ENCODE data around the gene CNIH1. TPM values are rescaled to one million over a fixed set of nuclear protein-coding genes. Genes with fewer than 3 reads are reported as not detected.

The CNIH1 gene
- total RNA-seq, 1 experiment from 2014 or later, result 149 TPM

DNA sequence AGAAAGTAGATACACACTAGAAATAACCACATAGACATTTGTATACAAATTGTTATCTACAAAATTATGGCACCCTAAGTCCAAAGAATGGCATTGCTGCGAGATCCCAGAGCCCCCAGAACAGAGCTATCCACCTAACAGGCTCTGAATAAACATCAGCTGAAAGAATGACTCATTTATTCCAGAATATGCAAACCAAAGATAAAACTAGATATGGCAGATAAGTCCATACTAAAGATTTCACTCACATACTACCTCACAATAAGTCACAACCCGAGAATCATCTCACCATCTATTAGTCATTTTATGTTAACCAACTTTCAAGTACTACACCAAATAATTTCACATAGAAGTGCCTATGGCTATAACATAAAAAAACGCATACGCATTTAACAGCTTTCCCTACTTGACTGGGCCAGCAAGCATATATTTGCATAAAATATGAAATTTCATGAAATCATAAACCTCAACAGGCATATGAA, 5.6 kb downstream of the CNIH1 start (continued):
- TF ChIP-seq, protein P1, sequence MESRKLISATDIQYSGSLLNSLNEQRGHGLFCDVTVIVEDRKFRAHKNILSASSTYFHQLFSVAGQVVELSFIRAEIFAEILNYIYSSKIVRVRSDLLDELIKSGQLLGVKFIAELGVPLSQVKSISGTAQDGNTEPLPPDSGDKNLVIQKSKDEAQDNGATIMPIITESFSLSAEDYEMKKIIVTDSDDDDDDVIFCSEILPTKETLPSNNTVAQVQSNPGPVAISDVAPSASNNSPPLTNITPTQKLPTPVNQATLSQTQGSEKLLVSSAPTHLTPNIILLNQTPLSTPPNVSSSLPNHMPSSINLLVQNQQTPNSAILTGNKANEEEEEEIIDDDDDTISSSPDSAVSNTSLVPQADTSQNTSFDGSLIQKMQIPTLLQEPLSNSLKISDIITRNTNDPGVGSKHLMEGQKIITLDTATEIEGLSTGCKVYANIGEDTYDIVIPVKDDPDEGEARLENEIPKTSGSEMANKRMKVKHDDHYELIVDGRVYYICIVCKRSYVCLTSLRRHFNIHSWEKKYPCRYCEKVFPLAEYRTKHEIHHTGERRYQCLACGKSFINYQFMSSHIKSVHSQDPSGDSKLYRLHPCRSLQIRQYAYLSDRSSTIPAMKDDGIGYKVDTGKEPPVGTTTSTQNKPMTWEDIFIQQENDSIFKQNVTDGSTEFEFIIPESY (IDR thresholded peaks at IDR 0.05; ENCODE audit: extremely low read depth, insufficient replicate concordance, low read length), result no peak
- TF ChIP-seq RAD21 (IDR thresholded peaks at IDR 0.05; ENCODE audit: low read depth) (no peak), ELF1 (IDR thresholded peaks at IDR 0.05; ENCODE audit: borderline replicate concordance, low read depth) (no peak)

DNA sequence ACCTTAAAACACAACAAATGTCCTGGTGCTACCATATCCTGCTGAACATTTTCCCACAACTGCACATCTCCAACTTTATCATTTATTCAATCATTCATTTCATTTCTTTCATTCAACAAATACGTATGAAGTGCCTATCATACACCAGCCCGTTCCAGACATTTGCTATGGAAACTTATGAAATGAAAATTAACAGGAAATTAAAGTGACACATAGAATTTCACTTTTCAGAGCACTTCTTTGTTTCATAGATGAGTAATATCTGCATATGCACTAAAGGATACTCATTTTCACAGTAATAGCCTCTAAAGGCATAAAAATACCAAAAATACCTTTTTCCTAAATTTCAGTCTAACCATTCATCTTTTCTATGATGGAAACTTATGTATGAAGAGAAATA, 12.6 kb downstream of the CNIH1 start:
- H3K36me3 ChIP-seq (ENCODE audit: control insufficient read depth in 1 of 2, insufficient read depth in 2 of 2, low read length in 2 of 2), result peaks cover 18 to 40% of the 10 kb centered on the region in 2 experiments; a peak in 3 of 4 replicates
- BruUV-seq (replicated peaks), result no TSS peak
- intact Hi-C loops (cut with micrococcal nuclease), result no loop called here
- POLR2A ChIA-PET, result no interaction called here
- CTCF ChIA-PET, result interaction anchor here (1.0 kb wide), 1 partner anchor 8 kb away, joined by 4 read pairs; no protein-coding TSS in a partner anchor
- no peaks in the 10 kb centered on the region for H3K9me2 ChIP-seq (ENCODE audit: insufficient read depth)
- TF ChIP-seq SP1 (IDR thresholded peaks at IDR 0.05; ENCODE audit: low read depth), result no peak
- no peak overlapping the region for H3K9ac ChIP-seq (ENCODE audit: low read length)
- no peaks in the 10 kb centered on the region for H3K4me1 ChIP-seq (ENCODE audit: control insufficient read depth in 1 of 2, insufficient read depth in 2 of 2, low read length in 2 of 2)
- H3K4me2 ChIP-seq (ENCODE audit: low read length), result no peak overlapping the region
- no peak overlapping the region for H3K4me3 ChIP-seq (replicated peaks in 1 of 2; ENCODE audit: low read depth in 1 of 2, low read length in 2 of 2)
- no peak for ATAC-seq
- DNase-seq (ENCODE audit: low read depth, low spot score), result no peak
- H3K79me2 ChIP-seq (ENCODE audit: insufficient read depth, low read length), result peaks cover 50% of the 10 kb centered on the region
- no peak overlapping the region for H2AFZ ChIP-seq (ENCODE audit: low read depth, low read length, poor library complexity, severe bottlenecking)
- no peak overlapping the region for H3K27ac ChIP-seq (ENCODE audit: low read depth, low read length)
- RAD21 ChIA-PET (ENCODE audit: low non-redundant PET in 1 of 2, low total read pairs in 2 of 2, uncharacterized antibody in 2 of 2, unreplicated experiment in 2 of 2), result no interaction called here
- H4K20me1 ChIP-seq (ENCODE audit: insufficient read depth), result peaks cover 5% of the 10 kb centered on the region; the same call in 1 of the 2 replicates
- no peaks in the 10 kb centered on the region for H3K9me3 ChIP-seq (ENCODE audit: control insufficient read depth in 1 of 2, insufficient read depth in 1 of 2, low read depth in 1 of 2, low read length in 2 of 2)
- H3K27me3 ChIP-seq (ENCODE audit: insufficient read depth, low read length), result no peaks in the 10 kb centered on the region

DNA sequence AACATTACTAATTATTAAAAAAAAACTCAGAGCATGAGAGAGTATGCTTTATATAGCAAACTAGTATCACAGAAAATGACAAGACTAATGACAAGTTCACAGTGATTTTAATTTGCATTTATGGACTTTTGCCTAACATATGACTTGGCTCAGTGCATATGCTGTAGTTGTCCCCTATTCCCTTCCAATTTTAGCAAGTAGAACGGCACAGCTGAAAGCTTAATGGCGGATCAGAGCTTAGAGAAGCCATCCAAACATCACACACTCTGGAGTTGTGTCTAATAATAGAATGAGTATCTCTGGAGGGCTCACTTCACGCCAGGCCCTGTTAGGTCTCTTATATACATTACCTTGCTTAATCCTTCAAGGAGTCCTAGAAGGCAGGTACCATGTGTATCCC, 13.3 kb downstream of the CNIH1 start:
- no peaks in the 10 kb centered on the region for H3K9me2 ChIP-seq (ENCODE audit: insufficient read depth)
- BruUV-seq (replicated peaks), result no TSS peak
- no peak overlapping the region for H3K4me2 ChIP-seq (ENCODE audit: low read length)
- peaks cover 18 to 40% of the 10 kb centered on the region in 2 experiments; a peak in 3 of 4 replicates for H3K36me3 ChIP-seq (ENCODE audit: control insufficient read depth in 1 of 2, insufficient read depth in 2 of 2, low read length in 2 of 2)
- H3K27ac ChIP-seq (ENCODE audit: low read depth, low read length), result no peak overlapping the region
- no peaks in the 10 kb centered on the region for H3K9me3 ChIP-seq (ENCODE audit: control insufficient read depth in 1 of 2, insufficient read depth in 1 of 2, low read depth in 1 of 2, low read length in 2 of 2)
- H3K27me3 ChIP-seq (ENCODE audit: insufficient read depth, low read length), result no peaks in the 10 kb centered on the region
- H3K4me3 ChIP-seq (replicated peaks in 1 of 2; ENCODE audit: low read depth in 1 of 2, low read length in 2 of 2), result no peak overlapping the region
- no peak overlapping the region for H2AFZ ChIP-seq (ENCODE audit: low read depth, low read length, poor library complexity, severe bottlenecking)
- no peak overlapping the region for H3K9ac ChIP-seq (ENCODE audit: low read length)
- H4K20me1 ChIP-seq (ENCODE audit: insufficient read depth), result no peaks in the 10 kb centered on the region
- no peaks in the 10 kb centered on the region for H3K4me1 ChIP-seq (ENCODE audit: control insufficient read depth in 1 of 2, insufficient read depth in 2 of 2, low read length in 2 of 2)
- no peak for DNase-seq (ENCODE audit: low read depth, low spot score)
- ChIA-PET CTCF (no interaction called here), RAD21 (ENCODE audit: low non-redundant PET in 1 of 2, low total read pairs in 2 of 2, uncharacterized antibody in 2 of 2, unreplicated experiment in 2 of 2) (no interaction called here), POLR2A (no interaction called here)
- ATAC-seq, result no peak
- intact Hi-C loops (cut with micrococcal nuclease), result no loop called here
- TF ChIP-seq CBX3 (IDR thresholded peaks at IDR 0.05; ENCODE audit: low read depth) (no peak), ZFX (IDR thresholded peaks at IDR 0.05) (no peak), SP1 (IDR thresholded peaks at IDR 0.05; ENCODE audit: low read depth) (no peak), EZH2 (IDR thresholded peaks at IDR 0.05) (no peak), YY1 (IDR thresholded peaks at IDR 0.05; ENCODE audit: extremely low read depth, insufficient replicate concordance, low read depth, low read length) (no peak), FOSL1 (IDR thresholded peaks at IDR 0.05; ENCODE audit: low read depth) (no peak), SIN3A (IDR thresholded peaks at IDR 0.05; ENCODE audit: low read depth) (no peak), EZH2phosphoT487 (IDR thresholded peaks at IDR 0.05; ENCODE audit: borderline replicate concordance) (no peak), POLR2AphosphoS5 (IDR thresholded peaks at IDR 0.05; ENCODE audit: low read depth, low read length) (no peak)
- TF ChIP-seq, protein P2, sequence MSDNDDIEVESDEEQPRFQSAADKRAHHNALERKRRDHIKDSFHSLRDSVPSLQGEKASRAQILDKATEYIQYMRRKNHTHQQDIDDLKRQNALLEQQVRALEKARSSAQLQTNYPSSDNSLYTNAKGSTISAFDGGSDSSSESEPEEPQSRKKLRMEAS (IDR thresholded peaks at IDR 0.05), result no peak
- TF ChIP-seq, protein P3, sequence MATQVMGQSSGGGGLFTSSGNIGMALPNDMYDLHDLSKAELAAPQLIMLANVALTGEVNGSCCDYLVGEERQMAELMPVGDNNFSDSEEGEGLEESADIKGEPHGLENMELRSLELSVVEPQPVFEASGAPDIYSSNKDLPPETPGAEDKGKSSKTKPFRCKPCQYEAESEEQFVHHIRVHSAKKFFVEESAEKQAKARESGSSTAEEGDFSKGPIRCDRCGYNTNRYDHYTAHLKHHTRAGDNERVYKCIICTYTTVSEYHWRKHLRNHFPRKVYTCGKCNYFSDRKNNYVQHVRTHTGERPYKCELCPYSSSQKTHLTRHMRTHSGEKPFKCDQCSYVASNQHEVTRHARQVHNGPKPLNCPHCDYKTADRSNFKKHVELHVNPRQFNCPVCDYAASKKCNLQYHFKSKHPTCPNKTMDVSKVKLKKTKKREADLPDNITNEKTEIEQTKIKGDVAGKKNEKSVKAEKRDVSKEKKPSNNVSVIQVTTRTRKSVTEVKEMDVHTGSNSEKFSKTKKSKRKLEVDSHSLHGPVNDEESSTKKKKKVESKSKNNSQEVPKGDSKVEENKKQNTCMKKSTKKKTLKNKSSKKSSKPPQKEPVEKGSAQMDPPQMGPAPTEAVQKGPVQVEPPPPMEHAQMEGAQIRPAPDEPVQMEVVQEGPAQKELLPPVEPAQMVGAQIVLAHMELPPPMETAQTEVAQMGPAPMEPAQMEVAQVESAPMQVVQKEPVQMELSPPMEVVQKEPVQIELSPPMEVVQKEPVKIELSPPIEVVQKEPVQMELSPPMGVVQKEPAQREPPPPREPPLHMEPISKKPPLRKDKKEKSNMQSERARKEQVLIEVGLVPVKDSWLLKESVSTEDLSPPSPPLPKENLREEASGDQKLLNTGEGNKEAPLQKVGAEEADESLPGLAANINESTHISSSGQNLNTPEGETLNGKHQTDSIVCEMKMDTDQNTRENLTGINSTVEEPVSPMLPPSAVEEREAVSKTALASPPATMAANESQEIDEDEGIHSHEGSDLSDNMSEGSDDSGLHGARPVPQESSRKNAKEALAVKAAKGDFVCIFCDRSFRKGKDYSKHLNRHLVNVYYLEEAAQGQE (IDR thresholded peaks at IDR 0.05; ENCODE audit: low read depth), result no peak
- H3K79me2 ChIP-seq (ENCODE audit: insufficient read depth, low read length), result peaks cover 44% of the 10 kb centered on the region
